ENCODE measurements around the gene GPATCH3.
"Not testable (repeated sequence)": the region's sequence is repeated elsewhere in the genome, so short reads cannot be mapped to it uniquely, and the experiment has no call there.

Gene GPATCH3

DNA sequence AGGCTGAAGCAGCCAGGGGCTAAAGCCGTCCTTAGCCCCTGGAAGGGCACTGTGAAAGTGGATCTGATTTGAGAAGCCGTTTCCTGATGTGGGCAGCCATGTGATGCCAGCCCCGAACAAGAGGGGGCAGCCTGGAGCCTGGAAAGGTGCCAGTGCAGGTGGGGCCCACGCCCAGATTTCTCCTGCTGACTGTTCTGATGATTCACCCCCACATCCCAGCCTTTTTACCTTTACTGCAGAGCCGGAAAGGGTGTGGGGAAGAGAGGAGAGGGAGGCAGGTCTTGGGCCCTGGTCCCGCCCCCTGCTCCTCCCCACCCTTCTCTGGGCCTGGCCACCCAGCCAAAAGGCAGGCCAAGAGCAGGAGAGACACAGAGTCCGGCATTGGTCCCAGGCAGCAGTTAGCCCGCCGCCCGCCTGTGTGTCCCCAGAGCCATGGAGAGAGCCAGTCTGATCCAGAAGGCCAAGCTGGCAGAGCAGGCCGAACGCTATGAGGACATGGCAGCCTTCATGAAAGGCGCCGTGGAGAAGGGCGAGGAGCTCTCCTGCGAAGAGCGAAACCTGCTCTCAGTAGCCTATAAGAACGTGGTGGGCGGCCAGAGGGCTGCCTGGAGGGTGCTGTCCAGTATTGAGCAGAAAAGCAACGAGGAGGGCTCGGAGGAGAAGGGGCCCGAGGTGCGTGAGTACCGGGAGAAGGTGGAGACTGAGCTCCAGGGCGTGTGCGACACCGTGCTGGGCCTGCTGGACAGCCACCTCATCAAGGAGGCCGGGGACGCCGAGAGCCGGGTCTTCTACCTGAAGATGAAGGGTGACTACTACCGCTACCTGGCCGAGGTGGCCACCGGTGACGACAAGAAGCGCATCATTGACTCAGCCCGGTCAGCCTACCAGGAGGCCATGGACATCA lies 37.2 kb downstream of the GPATCH3 start, which contains the start of gene SFN:
SFN (plus strand) TSS at position 369 of the 904 bp plus-strand sequence; CDS start at position 433, 64 bp downstream.
- DNase-seq: peak; percentile 1

GRCh38 chr1:26861889-26862378 lies 38.3 kb downstream of the GPATCH3 start:
- DNase-seq: no peak

DNA sequence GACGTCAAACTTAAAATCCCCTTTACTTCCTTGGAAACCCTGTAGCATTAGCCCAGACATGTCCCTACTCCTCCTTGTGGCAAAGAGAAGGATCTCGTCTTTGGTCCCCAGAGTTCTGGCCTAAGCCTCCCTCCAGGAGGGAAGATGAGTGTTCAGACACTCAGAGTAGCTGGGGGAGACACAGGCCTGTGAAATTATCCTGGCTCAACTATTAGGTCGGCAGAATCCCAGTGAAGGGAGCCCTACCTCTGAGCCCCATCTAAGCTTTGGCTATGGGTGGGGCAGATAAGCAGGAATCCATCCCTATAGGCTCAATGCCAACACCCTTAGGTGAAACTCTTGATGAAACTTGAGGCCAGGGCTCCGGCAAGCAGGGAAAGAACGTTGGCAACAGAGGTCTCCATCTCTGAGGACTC lies 39.0 kb downstream of the GPATCH3 start:
- no peak for DNase-seq

- DNase-seq: no peak
Measured at GRCh38 chr1:26858891-26859640, 41.2 kb downstream of the GPATCH3 start.

DNA sequence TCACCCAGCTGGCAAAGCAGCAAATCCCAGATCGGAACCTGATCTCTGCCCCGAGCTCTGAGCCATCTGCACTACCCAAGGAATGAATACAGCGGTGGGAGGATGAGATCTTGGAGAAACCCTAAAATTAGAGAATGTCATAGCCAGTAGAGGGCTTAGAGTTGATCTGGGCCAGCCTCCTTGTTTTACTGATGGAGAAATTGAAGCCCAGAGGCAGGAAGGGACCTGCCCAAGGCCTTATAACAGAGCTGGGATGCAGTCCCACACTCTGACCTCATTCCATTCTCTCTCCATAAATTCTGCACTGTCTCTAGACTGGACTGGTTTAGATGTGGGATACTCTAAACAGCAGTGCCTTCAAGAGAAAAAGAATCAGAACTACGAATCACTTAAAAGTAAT lies 42.1 kb downstream of the GPATCH3 start:
- no peak for DNase-seq

GRCh38 chr1:26857473-26858060 lies 42.7 kb downstream of the GPATCH3 start:
- DNase-seq: no peak

DNA sequence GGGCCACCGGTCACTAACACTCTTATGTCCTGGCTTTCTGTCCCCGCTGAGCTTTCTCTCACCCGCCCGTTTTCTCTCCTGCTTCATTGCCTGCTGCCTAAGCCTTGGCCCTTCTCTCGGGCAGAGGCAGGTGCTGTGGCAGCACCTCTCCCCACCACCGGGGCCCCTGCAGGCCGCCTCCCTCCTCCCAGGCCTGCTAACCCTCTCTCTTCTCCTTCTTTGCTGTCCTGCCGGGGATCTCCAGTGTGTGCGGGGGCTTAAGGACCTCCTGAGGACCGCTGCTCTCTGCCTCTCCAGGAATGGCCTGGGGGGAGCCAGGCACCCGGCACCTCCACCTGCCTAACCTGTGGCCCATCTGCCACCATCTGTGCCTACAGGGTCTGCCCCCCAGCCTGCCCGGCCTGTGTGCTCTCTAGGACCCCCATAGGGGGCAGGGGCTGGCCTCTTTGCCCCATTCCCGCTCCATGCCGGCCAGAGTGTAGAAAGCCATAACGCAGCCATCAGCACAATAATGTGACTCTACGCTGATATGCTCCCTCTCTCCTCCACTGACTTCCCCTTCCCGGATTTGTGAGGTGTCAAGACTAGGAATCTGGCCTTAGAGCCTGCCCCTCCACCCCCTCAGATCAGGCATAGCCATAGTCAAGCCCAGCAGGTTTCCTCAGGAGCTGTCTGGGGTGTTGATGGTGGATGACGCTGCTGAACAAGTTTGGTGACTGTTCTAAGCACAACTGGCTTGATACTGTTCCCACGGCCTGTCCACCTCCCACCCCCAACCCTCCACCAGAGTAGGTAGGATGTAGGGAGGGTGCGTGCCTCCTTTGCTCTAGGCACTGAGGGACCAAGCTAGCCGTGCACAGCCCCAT lies 43.4 kb downstream of the GPATCH3 start:
- no peak for DNase-seq

DNA sequence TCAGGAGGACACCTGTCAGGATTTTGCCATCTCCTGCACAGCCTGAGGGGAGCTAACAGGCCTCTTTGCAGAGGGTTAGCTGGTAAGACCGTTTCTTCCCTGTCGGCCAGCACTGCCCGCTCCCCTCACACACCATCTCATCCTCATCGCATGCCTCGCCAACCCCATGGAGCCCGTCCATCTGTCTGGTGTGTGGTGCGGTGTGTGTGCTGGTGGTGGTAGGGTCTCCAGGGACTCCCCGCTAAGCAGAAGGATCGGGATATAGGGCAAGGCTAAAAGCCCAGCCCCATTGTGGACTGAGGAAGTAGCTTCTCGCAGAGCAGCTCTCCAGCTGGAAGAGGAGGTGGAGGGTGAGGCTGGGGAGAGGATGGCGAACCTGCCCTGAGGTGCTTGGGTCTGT lies 44.1 kb downstream of the GPATCH3 start:
- no peak for DNase-seq

DNA sequence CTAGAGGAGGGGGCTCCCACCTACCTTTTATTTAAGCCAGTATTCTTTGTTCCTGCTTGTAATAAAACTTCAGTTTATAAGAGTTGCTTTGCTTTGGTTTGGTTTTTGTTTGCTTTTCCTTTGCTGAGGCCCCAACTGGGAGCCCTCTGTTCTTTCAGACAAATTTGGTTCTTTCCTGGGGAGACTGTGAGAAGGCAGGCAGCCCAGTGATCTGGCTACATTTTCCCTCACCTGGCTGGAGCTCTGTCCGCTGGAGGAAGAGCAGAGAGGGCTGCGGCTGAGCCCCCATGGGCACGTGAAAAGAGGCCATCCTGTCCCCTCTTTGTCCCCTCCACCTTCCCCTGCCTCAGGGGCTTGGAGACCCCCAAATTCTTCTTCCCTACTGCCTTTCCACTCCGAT lies 44.6 kb downstream of the GPATCH3 start:
- no peak for DNase-seq

- DNase-seq: no peak
Measured at GRCh38 chr1:26854906-26855305, 45.4 kb downstream of the GPATCH3 start.

DNA sequence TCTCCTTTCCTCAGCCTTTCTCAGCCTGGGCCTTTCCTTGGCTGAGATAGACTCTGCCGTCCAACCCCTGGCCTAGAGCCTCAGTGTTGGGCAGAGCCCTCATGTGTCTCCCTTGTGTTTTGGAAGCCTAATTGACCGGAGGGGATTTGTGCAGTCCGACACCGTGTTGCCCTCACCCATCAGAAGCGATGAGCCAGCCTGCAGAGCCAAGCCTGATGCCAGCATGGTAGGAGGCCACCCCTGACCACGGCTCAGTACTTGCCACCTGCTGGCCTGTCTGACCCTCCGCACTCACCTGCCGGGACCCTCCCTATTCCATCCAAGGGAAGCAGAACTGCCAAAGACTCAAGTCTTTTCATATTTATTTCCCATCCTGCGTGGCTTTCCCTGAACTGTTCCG lies 46.7 kb downstream of the GPATCH3 start:
- no peak for DNase-seq

- peak; percentile 26 for DNase-seq
Measured at GRCh38 chr1:26853156-26853555, 47.1 kb downstream of the GPATCH3 start.

DNA sequence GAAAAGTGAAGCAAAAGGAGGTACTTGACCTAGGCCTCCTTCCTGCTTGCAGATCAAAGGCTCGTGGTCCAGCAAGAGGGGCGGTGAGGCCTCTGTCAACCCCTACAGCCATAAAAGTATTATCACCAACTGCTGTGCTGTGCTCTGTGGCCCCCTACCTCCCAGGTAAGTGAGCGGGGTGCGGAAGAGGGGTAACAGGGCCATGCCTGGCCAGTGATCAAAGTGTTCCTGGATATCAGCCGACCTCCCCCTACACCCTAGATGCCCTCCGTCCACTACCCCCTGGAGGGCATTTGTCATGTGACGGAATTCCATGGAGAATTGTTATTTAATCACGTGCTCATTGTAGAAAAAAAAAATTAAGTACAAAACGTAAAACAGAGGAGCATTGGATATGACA lies 47.6 kb downstream of the GPATCH3 start:
- DNase-seq: no peak

- no peak for DNase-seq
Measured at GRCh38 chr1:26851106-26851684, 49.1 kb downstream of the GPATCH3 start.

DNA sequence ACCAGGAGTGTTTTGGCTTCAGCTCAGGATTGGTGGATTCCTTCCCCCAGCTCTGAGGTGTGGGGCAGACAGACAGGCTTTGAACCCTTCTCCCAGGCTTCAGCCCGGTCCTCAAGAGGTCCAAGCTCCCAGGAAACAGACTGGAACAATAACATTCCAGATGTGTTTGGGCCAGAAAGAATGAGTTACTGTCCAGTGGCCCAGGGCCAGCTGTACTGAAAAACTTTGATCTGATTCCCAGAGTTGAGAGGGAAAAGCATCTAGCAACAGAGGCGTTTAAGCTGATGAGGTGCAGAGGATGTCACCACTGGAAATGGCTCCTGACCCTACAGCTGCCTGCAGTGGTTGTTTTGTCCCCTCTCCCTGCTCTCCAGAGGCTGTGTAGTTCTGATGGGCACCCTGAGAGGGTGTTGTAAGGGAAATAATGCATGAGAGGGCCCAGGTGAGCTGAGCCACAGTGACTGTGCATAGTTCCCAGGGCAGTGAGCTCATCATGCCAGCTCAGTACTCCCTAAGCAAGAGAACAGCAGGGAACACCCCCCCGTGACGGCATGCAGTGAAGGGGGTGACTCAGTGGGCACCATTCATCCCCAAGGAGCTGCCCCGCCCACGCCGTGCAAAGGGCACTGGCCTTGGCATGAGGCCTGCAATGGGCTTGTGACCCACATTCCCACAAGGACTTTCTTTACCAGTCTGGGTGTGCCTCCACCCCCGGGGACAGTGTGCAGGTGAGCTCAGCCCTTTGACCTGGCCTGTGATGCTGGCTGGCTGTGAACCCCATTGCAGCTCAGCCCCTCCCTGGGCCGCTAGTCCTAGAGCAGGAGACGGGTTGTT lies 51.1 kb downstream of the GPATCH3 start:
- no peak for DNase-seq

- DNase-seq: no peak
Measured at GRCh38 chr1:26848499-26848898, 51.8 kb downstream of the GPATCH3 start.

DNA sequence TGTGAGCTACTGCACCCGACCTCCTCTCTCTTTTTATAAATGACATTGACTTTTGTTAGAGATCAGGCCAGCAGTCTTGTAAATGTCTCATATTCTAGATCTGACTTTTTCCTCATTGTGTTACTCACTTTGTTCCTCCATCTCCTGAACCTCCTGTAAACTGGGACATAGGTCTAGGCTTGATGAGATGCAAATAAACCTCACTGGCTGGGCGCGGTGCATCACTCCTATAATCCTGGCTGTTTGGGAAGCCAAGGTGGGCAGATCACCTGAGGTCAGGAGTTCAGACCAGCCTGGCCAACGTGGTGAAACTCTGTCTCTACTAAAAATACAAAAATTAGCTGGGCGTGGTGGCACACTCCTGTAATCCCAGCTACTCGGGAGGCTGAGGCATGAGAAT lies 52.4 kb downstream of the GPATCH3 start:
- not testable (repeated sequence) for DNase-seq

GRCh38 chr1:26844424-26845196 lies 55.7 kb downstream of the GPATCH3 start:
- no peak for DNase-seq

Measured in NCI-H1694 treated with DMSO at 0.1 percent for 48 hours (cell line).